T-helper 17 cell (primary cell): Measurements from ENCODE around the gene EFEMP1. TPM values are rescaled to one million over a fixed set of nuclear protein-coding genes. Genes with fewer than 3 reads are reported as not detected.

Source experiments
- ATAC-seq: fragments of 150-1000 bp; cut with Tn5 transposase; 2 replicates; pipeline ENCODE4 v1.10.0; 2021; ENCODE audit warnings: mild to moderate bottlenecking, moderate library complexity
- DNase-seq, 3 donors: peaks; one replicate each; pipeline versions ENCODE4 v3.0.0 to v3.0.0-alpha.2; 2020 to 2021
- H3K9me3 ChIP-seq: one replicate; pipeline ENCODE4 v1.7.0; 2013; ENCODE audit warnings: low read length, mild to moderate bottlenecking; ENCODE audit not compliant: control insufficient read depth, poor library complexity, severe bottlenecking
- H3K27ac Mint-ChIP-seq: one replicate; pipeline ENCODE4 v1.8.0; 2022; ENCODE audit warnings: mild to moderate bottlenecking, moderate library complexity, mixed read lengths
- H3K27me3 Mint-ChIP-seq: one replicate; pipeline ENCODE4 v1.8.0; 2022; ENCODE audit warnings: mixed read lengths
- H3K36me3 Mint-ChIP-seq: one replicate; pipeline ENCODE4 v1.8.0; 2022; ENCODE audit warnings: low read depth, mixed read lengths
- H3K4me1 Mint-ChIP-seq: one replicate; pipeline ENCODE4 v1.8.0; 2022; ENCODE audit warnings: mild to moderate bottlenecking, mixed read lengths
- H3K4me3 Mint-ChIP-seq: one replicate; pipeline ENCODE4 v1.8.0; 2022; ENCODE audit warnings: mild to moderate bottlenecking, moderate library complexity, mixed read lengths
- total RNA-seq, 4 donors: library from RNA in 2 of 4; stranded (reverse) in 2 of 4; gene quantifications; one replicate each; pipeline ENCODE4 v1.2.3 and lab custom pipeline; 2022 to 2026

Gene EFEMP1
- total RNA-seq = not detected
- total RNA-seq (lab: John Stamatoyannopoulos, UW) = 0 reads per million in 2 donors

DNA sequence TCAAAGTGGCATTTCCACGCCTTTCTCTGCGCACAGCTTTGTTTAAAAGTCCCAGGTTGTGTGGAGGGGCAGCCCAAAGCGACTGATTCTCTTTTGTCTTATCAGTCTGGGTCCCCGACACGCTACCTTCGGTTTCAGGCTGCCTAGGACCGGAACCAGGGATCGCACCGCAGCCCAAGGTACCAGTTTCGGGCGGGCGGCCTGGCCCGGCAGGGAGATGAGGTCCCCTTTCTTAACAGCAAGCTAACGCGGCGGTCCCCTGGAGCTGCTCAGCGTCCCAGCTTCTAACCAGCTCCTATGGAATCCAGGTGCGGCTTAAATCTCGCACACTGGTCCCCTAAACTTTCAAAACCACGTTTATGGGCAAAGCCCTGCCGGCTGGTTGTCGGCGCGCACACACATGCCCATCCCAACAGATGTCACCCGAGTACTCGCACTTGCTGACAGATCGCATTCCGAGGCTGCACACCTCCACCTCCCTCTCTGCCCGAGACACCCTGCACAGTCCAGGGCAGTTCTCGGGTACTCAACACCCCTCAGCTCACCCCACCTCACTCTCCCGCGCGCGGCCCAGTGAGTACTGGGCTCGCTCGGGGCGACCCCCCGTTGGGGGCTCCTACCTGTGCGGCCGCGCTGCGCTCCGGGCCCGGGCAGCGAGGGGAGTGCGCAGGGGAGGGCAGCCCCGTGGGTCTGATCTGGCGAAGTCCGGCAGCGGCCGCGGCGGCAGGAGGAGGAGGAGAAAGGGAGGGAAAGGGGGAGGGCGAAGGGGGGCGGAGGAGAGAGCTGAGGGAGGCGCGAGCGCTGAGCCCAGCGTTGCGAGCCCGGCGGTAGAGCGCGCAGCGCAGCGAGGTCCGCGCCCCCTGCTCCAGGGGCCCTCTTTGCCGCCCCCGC is at the start of gene EFEMP1:
EFEMP1 (minus strand) TSS at position 692 of the 891 bp plus-strand sequence. CDS start 1,342 bp downstream, outside the sequence.
- DNase-seq (no peak), ATAC-seq (no peak)
- H3K27me3 Mint-ChIP-seq = peaks cover 37% of the 10 kb centered on the region
- peaks cover 2% of the 10 kb centered on the region for H3K36me3 Mint-ChIP-seq
- no peaks in the 10 kb centered on the region for H3K4me1 Mint-ChIP-seq
- H3K4me3 Mint-ChIP-seq = no peak within 1 kb of the TSS
- no peaks in the 10 kb centered on the region for H3K9me3 ChIP-seq
- H3K27ac Mint-ChIP-seq = no peak within 1 kb of the TSS

DNA sequence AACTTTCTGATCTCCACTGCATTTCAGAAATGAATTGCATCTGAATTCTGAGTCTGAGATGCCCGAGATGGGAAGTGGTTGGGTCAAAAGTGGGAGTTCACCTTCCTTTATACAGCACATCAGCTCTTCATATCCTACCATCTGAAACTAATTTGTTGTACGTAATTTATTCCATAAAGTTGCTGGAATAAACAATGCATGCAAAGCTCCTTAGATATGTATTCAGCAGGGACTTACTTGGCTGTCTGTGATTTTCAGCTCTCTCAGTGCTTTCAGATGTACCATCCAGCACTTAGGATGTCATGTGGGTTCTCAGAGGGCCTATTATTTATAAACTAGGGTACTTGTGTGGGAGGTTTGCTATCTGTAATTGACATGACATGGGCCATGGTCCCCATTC is 46.9 kb upstream of the EFEMP1 start:
- no peak overlapping the region for H3K4me3 Mint-ChIP-seq
- DNase-seq (no peak), ATAC-seq (no peak)
- H3K4me1 Mint-ChIP-seq = no peaks in the 10 kb centered on the region
- peaks cover 2% of the 10 kb centered on the region for H3K36me3 Mint-ChIP-seq
- H3K27me3 Mint-ChIP-seq = no peaks in the 10 kb centered on the region
- H3K27ac Mint-ChIP-seq = no peak overlapping the region
- no peaks in the 10 kb centered on the region for H3K9me3 ChIP-seq

DNA sequence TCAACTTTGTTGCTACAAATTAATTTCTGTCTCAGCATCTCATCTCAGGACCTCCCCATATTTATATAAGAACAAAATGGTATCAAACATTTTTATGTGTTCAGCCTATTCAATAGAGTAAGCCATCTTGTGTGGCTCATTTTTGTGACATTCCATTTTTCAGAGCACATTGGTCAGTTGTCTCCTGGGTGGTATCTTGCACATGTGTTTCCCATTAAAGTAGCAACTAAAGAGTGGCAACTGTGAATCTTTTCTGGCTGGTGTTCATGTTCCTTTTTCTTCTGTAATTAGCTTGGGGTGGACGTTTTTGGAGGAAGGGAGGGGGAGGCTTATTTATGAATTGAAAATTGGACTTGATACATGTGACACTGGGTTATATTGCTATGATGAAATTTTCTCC is 45.4 kb upstream of the EFEMP1 start:
- Mint-ChIP-seq H3K4me1 (no peaks in the 10 kb centered on the region), H3K36me3 (peaks cover 2% of the 10 kb centered on the region), H3K27ac (no peak overlapping the region), H3K27me3 (no peaks in the 10 kb centered on the region), H3K4me3 (no peak overlapping the region)
- H3K9me3 ChIP-seq = no peaks in the 10 kb centered on the region
- DNase-seq (no peak), ATAC-seq (no peak)

GRCh38 chr2:55966401-55967118 is 43.0 kb upstream of the EFEMP1 start:
- H3K4me1 Mint-ChIP-seq = no peaks in the 10 kb centered on the region

GRCh38 chr2:55965966-55966365 is 42.4 kb upstream of the EFEMP1 start:
- ATAC-seq (no peak), DNase-seq (no peak)
- Mint-ChIP-seq H3K4me1 (no peaks in the 10 kb centered on the region), H3K4me3 (no peak overlapping the region), H3K36me3 (peaks cover 2% of the 10 kb centered on the region), H3K27me3 (peaks cover 8% of the 10 kb centered on the region), H3K27ac (no peak overlapping the region)
- H3K9me3 ChIP-seq = no peaks in the 10 kb centered on the region

More at GRCh38 chr2:55966401-55967118, 43.0 kb upstream of the EFEMP1 start:
- Mint-ChIP-seq H3K36me3 (peaks cover 2% of the 10 kb centered on the region), H3K27me3 (peaks cover 2% of the 10 kb centered on the region), H3K27ac (no peak overlapping the region), H3K4me3 (no peak overlapping the region)
- no peaks in the 10 kb centered on the region for H3K9me3 ChIP-seq
- ATAC-seq (no peak), DNase-seq (no peak)

DNA sequence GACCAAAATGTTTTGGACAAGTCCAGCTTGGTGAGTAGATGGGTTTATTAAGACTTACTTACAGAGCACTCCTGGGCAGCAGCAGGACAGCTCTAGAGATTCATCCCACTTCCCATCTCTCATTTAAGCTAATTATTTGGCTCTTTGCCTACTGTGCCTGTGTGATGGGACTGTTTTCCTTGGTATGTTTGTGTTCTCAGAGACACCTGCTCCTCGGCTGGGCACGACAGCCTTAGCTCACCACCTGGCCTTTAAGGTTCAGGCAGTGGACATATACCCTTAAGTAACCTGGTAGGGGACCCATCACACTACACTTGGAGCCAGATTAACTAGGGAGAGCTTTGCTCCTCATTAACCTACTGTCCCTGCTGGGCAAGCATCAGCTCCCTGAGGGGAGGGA is 41.7 kb upstream of the EFEMP1 start:
- DNase-seq (no peak), ATAC-seq (no peak)
- no peaks in the 10 kb centered on the region for H3K9me3 ChIP-seq
- H3K27ac Mint-ChIP-seq = no peak overlapping the region
- no peak overlapping the region for H3K4me3 Mint-ChIP-seq
- peaks cover 2% of the 10 kb centered on the region for H3K36me3 Mint-ChIP-seq
- H3K27me3 Mint-ChIP-seq = peaks cover 10% of the 10 kb centered on the region
- no peaks in the 10 kb centered on the region for H3K4me1 Mint-ChIP-seq

DNA sequence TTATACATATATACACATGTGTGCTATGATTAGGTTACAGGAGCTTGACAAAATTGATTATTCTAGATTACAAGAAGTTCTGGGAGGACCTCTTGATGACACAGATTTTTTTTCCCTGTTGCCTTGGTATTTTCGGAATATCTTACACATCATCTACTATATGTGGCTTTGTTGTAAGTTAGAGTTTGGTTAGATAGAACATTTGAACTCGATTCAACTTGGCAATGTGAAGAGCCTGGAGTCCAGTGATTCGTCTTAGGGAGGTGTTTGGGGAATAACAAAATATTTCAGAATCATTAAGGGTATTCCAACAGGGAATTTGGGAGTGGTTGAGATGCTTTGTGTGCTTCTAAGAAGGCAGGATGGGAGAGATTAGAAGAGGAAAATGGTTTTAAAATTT is 39.3 kb upstream of the EFEMP1 start:
- no peaks in the 10 kb centered on the region for H3K9me3 ChIP-seq
- no peaks in the 10 kb centered on the region for H3K36me3 Mint-ChIP-seq
- no peak for DNase-seq
- H3K27ac Mint-ChIP-seq = no peak overlapping the region
- no peaks in the 10 kb centered on the region for H3K4me1 Mint-ChIP-seq
- ATAC-seq = no peak
- peaks cover 10% of the 10 kb centered on the region for H3K27me3 Mint-ChIP-seq
- H3K4me3 Mint-ChIP-seq = no peak overlapping the region

GRCh38 chr2:55961318-55961911 is 37.8 kb upstream of the EFEMP1 start:
- DNase-seq = no peak
- no peaks in the 10 kb centered on the region for H3K9me3 ChIP-seq

GRCh38 chr2:55958756-55959155 is 35.2 kb upstream of the EFEMP1 start:
- no peak overlapping the region for H3K27ac Mint-ChIP-seq
- H3K4me3 Mint-ChIP-seq = no peak overlapping the region
- H3K27me3 Mint-ChIP-seq = peaks cover 10% of the 10 kb centered on the region
- H3K4me1 Mint-ChIP-seq = no peaks in the 10 kb centered on the region
- no peaks in the 10 kb centered on the region for H3K36me3 Mint-ChIP-seq
- H3K9me3 ChIP-seq = no peaks in the 10 kb centered on the region
- DNase-seq (no peak), ATAC-seq (no peak)

More at GRCh38 chr2:55961318-55961911, 37.8 kb upstream of the EFEMP1 start:
- ATAC-seq = no peak
- Mint-ChIP-seq H3K27me3 (peaks cover 10% of the 10 kb centered on the region), H3K4me1 (no peaks in the 10 kb centered on the region), H3K36me3 (no peaks in the 10 kb centered on the region), H3K4me3 (no peak overlapping the region), H3K27ac (no peak overlapping the region)

GRCh38 chr2:55957142-55957541 is 33.6 kb upstream of the EFEMP1 start:
- no peak for DNase-seq
- H3K9me3 ChIP-seq = no peaks in the 10 kb centered on the region
- ATAC-seq = no peak
- Mint-ChIP-seq H3K4me3 (no peak overlapping the region), H3K36me3 (no peaks in the 10 kb centered on the region), H3K4me1 (no peaks in the 10 kb centered on the region), H3K27me3 (peaks cover 10% of the 10 kb centered on the region), H3K27ac (no peak overlapping the region)

DNA sequence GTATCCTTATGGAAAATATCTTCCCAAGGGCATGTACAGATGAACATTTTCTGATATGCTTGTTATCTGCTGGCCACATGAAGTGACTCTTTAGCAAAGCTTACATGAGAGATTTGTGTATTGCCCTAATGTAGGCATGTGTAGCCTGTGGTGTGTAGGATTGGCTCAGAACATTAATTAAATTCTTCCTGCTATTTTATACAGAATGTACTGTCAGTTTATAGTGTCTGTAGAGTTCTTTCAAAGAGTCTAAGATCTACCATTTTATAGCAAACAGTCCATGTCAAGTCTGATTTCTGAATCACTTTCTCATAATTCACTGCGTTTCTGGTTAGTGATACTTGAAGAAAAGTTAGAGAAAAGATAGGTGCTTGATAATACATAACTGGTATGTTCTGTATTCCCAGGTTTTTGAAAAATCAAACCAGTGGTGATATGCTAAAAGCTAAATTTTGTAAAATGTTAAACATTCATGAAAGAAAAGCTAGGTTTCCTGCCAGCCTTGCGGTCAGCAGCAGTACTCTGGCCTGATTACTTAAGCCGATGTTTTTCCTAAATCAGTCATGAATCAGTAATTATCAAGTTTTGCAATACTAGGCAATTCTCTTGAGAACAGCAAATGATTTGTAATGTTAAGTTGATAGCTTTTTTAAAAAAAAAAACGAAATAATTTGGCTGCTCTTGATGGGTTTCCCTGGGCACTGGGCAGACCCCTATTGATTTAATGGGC is 30.9 kb upstream of the EFEMP1 start:
- ATAC-seq (no peak), DNase-seq (no peak)
- H3K27me3 Mint-ChIP-seq = peaks cover 5% of the 10 kb centered on the region
- H3K4me3 Mint-ChIP-seq = no peak overlapping the region
- no peak overlapping the region for H3K27ac Mint-ChIP-seq
- H3K36me3 Mint-ChIP-seq = no peaks in the 10 kb centered on the region
- no peaks in the 10 kb centered on the region for H3K4me1 Mint-ChIP-seq
- H3K9me3 ChIP-seq = no peaks in the 10 kb centered on the region

- no peak for ATAC-seq
- no peaks in the 10 kb centered on the region for H3K9me3 ChIP-seq
- H3K4me1 Mint-ChIP-seq = no peaks in the 10 kb centered on the region
- H3K36me3 Mint-ChIP-seq = no peaks in the 10 kb centered on the region
- no peak overlapping the region for H3K27ac Mint-ChIP-seq
- no peak overlapping the region for H3K4me3 Mint-ChIP-seq
- H3K27me3 Mint-ChIP-seq = peaks cover 5% of the 10 kb centered on the region
- DNase-seq = no peak
Measured at GRCh38 chr2:55952415-55952814, 28.8 kb upstream of the EFEMP1 start.

DNA sequence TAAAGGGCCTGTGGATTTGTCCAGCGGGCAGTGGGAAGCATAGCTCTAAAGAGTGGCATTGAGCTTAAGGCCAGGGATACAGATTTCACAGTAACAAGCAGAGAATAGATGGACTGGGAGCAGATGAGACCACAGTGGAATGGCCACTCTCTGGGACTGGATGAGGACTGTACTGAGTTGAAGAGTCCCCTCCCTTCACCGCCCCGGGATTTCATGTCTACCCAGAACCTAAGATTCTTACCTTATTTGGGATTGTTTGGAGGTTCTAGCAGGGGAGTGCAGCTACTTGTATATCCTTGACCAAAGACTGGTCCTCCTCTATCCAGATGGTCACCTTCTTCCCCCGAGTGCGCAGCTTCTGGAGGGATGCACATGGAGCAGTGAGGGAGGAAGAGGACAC is 28.0 kb upstream of the EFEMP1 start:
- H3K4me1 Mint-ChIP-seq = no peaks in the 10 kb centered on the region
- no peaks in the 10 kb centered on the region for H3K9me3 ChIP-seq
- ATAC-seq (no peak), DNase-seq (no peak)
- peaks cover 5% of the 10 kb centered on the region for H3K27me3 Mint-ChIP-seq
- H3K36me3 Mint-ChIP-seq = no peaks in the 10 kb centered on the region
- H3K4me3 Mint-ChIP-seq = no peak overlapping the region
- no peak overlapping the region for H3K27ac Mint-ChIP-seq
